GM12878 (cell line): ENCODE data around the gene DZIP1L. TPM values are rescaled to one million over a fixed set of nuclear protein-coding genes. Genes with fewer than 3 reads are reported as not detected.
"Not testable (repeated sequence)": the region's sequence is repeated elsewhere in the genome, so short reads cannot be mapped to it uniquely, and the experiment has no call there.

Experiments used
- ATAC-seq: fragments of 200-7000 bp; cut with Tn5 transposase; 3 replicates; pipeline ENCODE4 v1.9.1; 2020; ENCODE audit warnings: mild to moderate bottlenecking, moderate library complexity
- BruUV-seq: library from RNA; stranded (reverse); fragments of 400-500 nt; replicated peaks from 2 replicates; lab custom pipeline; 2021; lab: Mats Ljungman, UMichigan
- CTCF ChIA-PET: fragments of 300-600 bp; sonication (Branson Sonifier 250); formaldehyde crosslinking; extraction: SDS; loops from one replicate; lab custom pipeline; 2021; ENCODE audit warnings: inconsistent platforms; lab: Yijun Ruan, JAX
- POLR2A ChIA-PET: fragments of 350-600 bp; formaldehyde crosslinking; extraction: SDS; loops from one replicate; lab custom pipeline; 2021; ENCODE audit warnings: inconsistent platforms; lab: Charles Lee
- RAD21 ChIA-PET: fragments of 300-600 bp; sonication (Branson Sonifier 250); formaldehyde crosslinking; loops from one replicate; lab custom pipeline; 2023; ENCODE audit warnings: antibody characterized with exemption; ENCODE audit not compliant: unreplicated experiment; lab: Charles Lee
- SMC1A ChIA-PET: fragments of 300-600 bp; sonication (Branson Sonifier 250); formaldehyde crosslinking; loops from one replicate; lab custom pipeline; 2023; ENCODE audit not compliant: unreplicated experiment, uncharacterized antibody; lab: Charles Lee
- DNase-seq: peaks from one replicate; pipeline ENCODE4 v3.0.0-alpha.2; 2011; ENCODE audit warnings: low read depth, low spot score
- FAIRE-seq: peaks from 3 replicates; lab custom pipeline; 2011; peaks lifted over from hg19 to GRCh38; lab: Jason Lieb, UNC
- H2AFZ ChIP-seq: 2 replicates; pipeline ENCODE4 v1.6.0; 2011; ENCODE audit warnings: low read depth, low read length, control low read depth; ENCODE audit not compliant: control insufficient read depth
- H3K27ac ChIP-seq: 2 replicates; pipeline ENCODE4 v1.5.1; 2011; ENCODE audit warnings: control low read depth; ENCODE audit not compliant: control insufficient read depth, insufficient read depth
- H3K27me3 ChIP-seq, 2 experiments: replicated peaks in 1 of 2; 2 replicates each; pipeline versions ENCODE4 v1.6.0 to v1.6.1; 2011; ENCODE audit warnings: low read length in 1 of 2; ENCODE audit not compliant: control insufficient read depth in 2 of 2, insufficient read depth in 2 of 2
- H3K36me3 ChIP-seq, 2 experiments: 2 replicates each; pipeline ENCODE4 v1.5.1; 2011; ENCODE audit warnings: low read length in 1 of 2; ENCODE audit not compliant: control insufficient read depth in 2 of 2, insufficient read depth in 2 of 2
- H3K4me1 ChIP-seq: 2 replicates; pipeline ENCODE4 v1.6.1; 2011; ENCODE audit warnings: mild to moderate bottlenecking, low read length, moderate library complexity, mixed read lengths; ENCODE audit not compliant: control insufficient read depth, insufficient read depth
- H3K4me2 ChIP-seq: 2 replicates; pipeline ENCODE4 v1.6.0; 2011; ENCODE audit warnings: control low read depth; ENCODE audit not compliant: control insufficient read depth, insufficient read depth
- H3K4me3 ChIP-seq: fragments of 200-600 bp; sonication (generic); 2 replicates; pipeline ENCODE4 v1.5.1; 2016
- H3K79me2 ChIP-seq: 2 replicates; pipeline ENCODE4 v1.6.0; 2011; ENCODE audit warnings: low read length; ENCODE audit not compliant: control insufficient read depth, insufficient read depth
- H3K9ac ChIP-seq: 2 replicates; pipeline ENCODE4 v1.8.0; 2011; ENCODE audit warnings: low read length, control low read depth, mixed read lengths; ENCODE audit not compliant: control insufficient read depth, insufficient read depth
- H3K9me3 ChIP-seq: replicated peaks from 3 replicates; pipeline ENCODE4 v1.5.1; 2011; ENCODE audit warnings: mild to moderate bottlenecking, low read length; ENCODE audit not compliant: control insufficient read depth, insufficient read depth
- H4K20me1 ChIP-seq: 2 replicates; pipeline ENCODE4 v1.6.0; 2011; ENCODE audit not compliant: control insufficient read depth, insufficient read depth
- CBFB ChIP-seq: IDR thresholded peaks from 2 replicates; pipeline ENCODE4 v1.6.1; 2016; ENCODE audit warnings: antibody characterized with exemption, low read depth
- CEBPB ChIP-seq, 2 experiments: fragments of 150-350 bp in 1 of 2; IDR thresholded peaks; 2 replicates each; pipeline ENCODE4 v1.6.1; 2012 to 2014; ENCODE audit warnings: low read depth in 2 of 2, low read length in 2 of 2, borderline replicate concordance in 1 of 2, inconsistent platforms in 1 of 2
- CHD4 ChIP-seq: fragments of 200-600 bp; sonication (generic); IDR thresholded peaks from 2 replicates; pipeline ENCODE4 v1.6.1; 2016; ENCODE audit warnings: mild to moderate bottlenecking
- MTA2 ChIP-seq: fragments of 450-650 bp; IDR thresholded peaks from 2 replicates; pipeline ENCODE4 v1.6.1; 2016; ENCODE audit warnings: low read depth, mild to moderate bottlenecking, moderate library complexity
- NR2C2 ChIP-seq: IDR thresholded peaks from 2 replicates; pipeline ENCODE4 v1.6.1; 2011; ENCODE audit warnings: borderline replicate concordance, low read depth; ENCODE audit not compliant: control insufficient read depth, insufficient read length
- NRF1 ChIP-seq: conservative IDR thresholded peaks from 2 replicates; pipeline ENCODE4 v1.6.1; 2011; ENCODE audit warnings: mild to moderate bottlenecking, low read depth, low read length, improper control_type of control experiment
- POLR2A ChIP-seq: IDR thresholded peaks from 2 replicates; pipeline ENCODE4 v1.6.1; 2011; ENCODE audit warnings: low read depth, mild to moderate bottlenecking, low read length
- ZBED1 ChIP-seq: IDR thresholded peaks from 2 replicates; pipeline ENCODE4 v1.6.1; 2016; ENCODE audit warnings: borderline replicate concordance
- WGBS: methylation state at CpG from one replicate; pipeline ENCODE4 v1.1.6; 2016; ENCODE audit warnings: low lambda C conversion rate; ENCODE audit not compliant: insufficient replicate concordance, insufficient coverage; ENCODE audit errors: missing lambda C conversion rate; 5-methylcytosine and 5-hydroxymethylcytosine counted together
- in situ Hi-C: fragments of 300-500 bp; cut with MboI; formaldehyde crosslinking; loops from 9 replicates; pipeline ENCODE4 v1.14.3; 2018; ENCODE audit warnings: mixed read lengths
- intact Hi-C: fragments of 100-400 bp; cut with micrococcal nuclease; formaldehyde crosslinking; loops from one replicate; pipeline ENCODE4 v1.14.2; 2022; ENCODE audit not compliant: unreplicated experiment
- polyA plus RNA-seq, 11 experiments: library from polyadenylated mRNA; depleted of rRNA in 4 of 11; unstranded in 6 of 11; stranded (reverse) in 5 of 11; fragments of >200 nt; fragmentation: Nextera tagmentation in 4 of 11; fragmentation: Illumina TruSeq in 1 of 11; extraction: Ambion mirVana in 4 of 11; extraction: Trizol in 1 of 11; gene quantifications; 1 replicate in 1 of 11; 2 replicates in 10 of 11; pipeline versions ENCODE4 v1.2.1 to v1.2.3, GENCODE V29; 2011 to 2016; ENCODE audit warnings: inconsistent platforms in 2 of 11, missing spikeins in 2 of 11, low read depth in 1 of 11
- total RNA-seq, 4 experiments: library from RNA; depleted of rRNA in 3 of 4; stranded (reverse); fragments of >200 nt in 3 of 4; fragmentation: Illumina TruSeq in 1 of 4; extraction: Trizol in 1 of 4; gene quantifications; 2 replicates each; pipeline versions ENCODE4 v1.2.1 to v1.2.3, GENCODE V29; 2013 to 2021
- TF ChIP-seq, protein P1 (sequence below): IDR thresholded peaks from 2 replicates; pipeline ENCODE4 v1.6.1; 2011; ENCODE audit warnings: borderline replicate concordance, low read depth, mild to moderate bottlenecking, moderate library complexity, mixed read lengths, low read length; ENCODE audit not compliant: insufficient read depth; ENCODE audit errors: extremely low read length

Gene DZIP1L
- total and polyA plus RNA-seq, 10 of the 15 experiments (the other 5 are each of a cell fraction or from before 2014, with no cell fraction given), result not detected

DNA sequence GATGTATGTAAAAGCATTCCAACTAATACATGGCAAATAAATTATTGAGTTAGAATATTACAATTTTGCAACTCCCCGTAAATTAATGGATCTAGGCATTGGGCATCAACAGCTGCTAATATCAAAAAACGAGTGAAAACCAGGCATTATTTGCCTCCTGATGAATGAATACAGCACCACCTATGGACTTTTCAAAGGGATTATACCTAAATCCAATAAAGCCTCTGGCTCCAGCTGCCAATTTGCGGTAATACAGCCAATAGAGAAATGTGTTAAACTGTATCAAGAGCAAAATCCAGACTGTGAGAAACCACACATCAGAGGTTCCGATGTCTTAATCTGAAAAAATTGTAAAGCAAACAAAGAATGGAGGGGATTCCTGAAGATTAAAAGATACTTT lies 33.1 kb upstream of the DZIP1L start:
- no peaks in the 10 kb centered on the region for H3K9me3 ChIP-seq
- no peaks in the 10 kb centered on the region for H3K27me3 ChIP-seq
- ChIA-PET POLR2A (no interaction called here), RAD21 (no interaction called here), CTCF (no interaction called here), SMC1A (no interaction called here)
- no peaks in the 10 kb centered on the region for H3K4me1 ChIP-seq
- BruUV-seq, result no TSS peak
- ATAC-seq, result no peak
- intact Hi-C loops, result no loop called here
- no peak overlapping the region for H3K9ac ChIP-seq
- H4K20me1 ChIP-seq, result no peaks in the 10 kb centered on the region
- H3K27ac ChIP-seq, result no peak overlapping the region
- no peaks in the 10 kb centered on the region for H3K36me3 ChIP-seq
- H3K79me2 ChIP-seq, result no peaks in the 10 kb centered on the region
- no peak for FAIRE-seq
- in situ Hi-C loops, result no loop called here
- DNase-seq, result no peak
- TF ChIP-seq CHD4 (no peak), CEBPB (IDR thresholded peaks at IDR 0.05; ENCODE audit: borderline replicate concordance in 1 of 2, low read depth in 2 of 2, low read length in 2 of 2) (no peak), POLR2A (no peak), CBFB (no peak), MTA2 (no peak), NR2C2 (no peak), ZBED1 (no peak), NRF1 (no peak)
- TF ChIP-seq, protein P1, sequence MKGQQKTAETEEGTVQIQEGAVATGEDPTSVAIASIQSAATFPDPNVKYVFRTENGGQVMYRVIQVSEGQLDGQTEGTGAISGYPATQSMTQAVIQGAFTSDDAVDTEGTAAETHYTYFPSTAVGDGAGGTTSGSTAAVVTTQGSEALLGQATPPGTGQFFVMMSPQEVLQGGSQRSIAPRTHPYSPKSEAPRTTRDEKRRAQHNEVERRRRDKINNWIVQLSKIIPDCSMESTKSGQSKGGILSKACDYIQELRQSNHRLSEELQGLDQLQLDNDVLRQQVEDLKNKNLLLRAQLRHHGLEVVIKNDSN, result no peak
- WGBS, result 69% methylated on average over 4 of the region's 4 CpGs
- H3K4me3 ChIP-seq, result no peak overlapping the region
- H2AFZ ChIP-seq, result no peak overlapping the region
- no peak overlapping the region for H3K4me2 ChIP-seq

DNA sequence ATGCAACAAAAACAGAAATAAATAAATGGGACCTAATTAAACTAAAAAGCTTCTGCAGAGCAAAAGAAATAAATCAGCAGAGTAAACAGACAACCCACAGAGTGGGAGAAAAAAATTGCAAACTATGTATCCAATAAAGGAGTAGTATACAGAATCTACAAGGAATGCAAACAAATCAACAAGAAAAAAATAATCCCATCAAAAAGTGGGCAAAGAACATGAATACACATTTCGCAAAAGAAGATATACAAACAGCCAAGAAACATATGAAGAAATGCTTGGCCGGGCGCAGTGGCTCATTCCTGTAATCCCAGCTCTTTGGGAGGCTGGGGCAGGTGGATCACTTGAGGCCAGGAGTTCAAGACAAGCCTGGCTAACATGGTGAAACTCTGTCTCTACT lies 26.8 kb upstream of the DZIP1L start:
- SMC1A ChIA-PET, H2AFZ ChIP-seq, FAIRE-seq, in situ Hi-C loops, H3K9me3 ChIP-seq, H3K79me2 ChIP-seq, H3K27me3 ChIP-seq, CTCF ChIA-PET, BruUV-seq, H3K4me3 ChIP-seq, ATAC-seq, H3K4me1 ChIP-seq, RAD21 ChIA-PET, H4K20me1 ChIP-seq, H3K4me2 ChIP-seq, DNase-seq, H3K36me3 ChIP-seq, H3K9ac ChIP-seq, intact Hi-C loops, POLR2A ChIA-PET, H3K27ac ChIP-seq: not testable (repeated sequence)
- WGBS, result 76% methylated on average over 3 of the region's 3 CpGs
